GM19099 (cell line): ENCODE data around the gene FUT2.

Experiments
- POLR2A ChIP-seq: IDR thresholded peaks from 3 replicates; pipeline ENCODE4 v1.6.1; 2011; ENCODE audit warnings: low read depth; ENCODE audit not compliant: insufficient read length; ENCODE audit errors: extremely low read depth

The FUT2 gene

GRCh38 chr19:48695743-48696352 lies at the start of gene FUT2:
Gene FUT2 (plus strand): TSS chr19:48695971. CDS start chr19:48702957, 6,986 bp downstream.
- no peak for TF ChIP-seq POLR2A

- no peak for TF ChIP-seq POLR2A
Observed at GRCh38 chr19:48646001-48646721, 49.6 kb upstream of the FUT2 start, which contains the start of gene CA11. Gene CA11 (minus strand): TSS chr19:48646187. CDS start chr19:48645632, 555 bp downstream.

GRCh38 chr19:48646722-48647216 lies 49.0 kb upstream of the FUT2 start:
- peak; percentile 53 for TF ChIP-seq POLR2A

GRCh38 chr19:48648134-48648533 lies 47.6 kb upstream of the FUT2 start:
- no peak for TF ChIP-seq POLR2A

GRCh38 chr19:48650974-48651682 lies 44.6 kb upstream of the FUT2 start:
- TF ChIP-seq POLR2A, result no peak

- no peak for TF ChIP-seq POLR2A
Observed at GRCh38 chr19:48651683-48652048, 44.1 kb upstream of the FUT2 start.

- no peak for TF ChIP-seq POLR2A
Observed at GRCh38 chr19:48654299-48655059, 41.3 kb upstream of the FUT2 start.

- no peak for TF ChIP-seq POLR2A
Observed at GRCh38 chr19:48656840-48657474, 38.8 kb upstream of the FUT2 start.

GRCh38 chr19:48658483-48658882 lies 37.3 kb upstream of the FUT2 start:
- no peak for TF ChIP-seq POLR2A

- TF ChIP-seq POLR2A, result no peak
Observed at GRCh38 chr19:48659768-48660167, 36.0 kb upstream of the FUT2 start.

GRCh38 chr19:48660852-48661710 lies 34.7 kb upstream of the FUT2 start:
- no peak for TF ChIP-seq POLR2A

- no peak for TF ChIP-seq POLR2A
Observed at GRCh38 chr19:48661711-48662090, 34.1 kb upstream of the FUT2 start.

GRCh38 chr19:48663667-48664066 lies 32.1 kb upstream of the FUT2 start:
- no peak for TF ChIP-seq POLR2A

GRCh38 chr19:48664476-48664875 lies 31.3 kb upstream of the FUT2 start:
- no peak for TF ChIP-seq POLR2A
